ENCODE data around the gene GOSR2. TPM values are rescaled to one million over a fixed set of nuclear protein-coding genes. Genes with fewer than 3 reads are reported as not detected.

GOSR2 gene
- total and polyA plus RNA-seq, 12 donors: 14.4 to 69.2 (median 43.3) TPM

DNA sequence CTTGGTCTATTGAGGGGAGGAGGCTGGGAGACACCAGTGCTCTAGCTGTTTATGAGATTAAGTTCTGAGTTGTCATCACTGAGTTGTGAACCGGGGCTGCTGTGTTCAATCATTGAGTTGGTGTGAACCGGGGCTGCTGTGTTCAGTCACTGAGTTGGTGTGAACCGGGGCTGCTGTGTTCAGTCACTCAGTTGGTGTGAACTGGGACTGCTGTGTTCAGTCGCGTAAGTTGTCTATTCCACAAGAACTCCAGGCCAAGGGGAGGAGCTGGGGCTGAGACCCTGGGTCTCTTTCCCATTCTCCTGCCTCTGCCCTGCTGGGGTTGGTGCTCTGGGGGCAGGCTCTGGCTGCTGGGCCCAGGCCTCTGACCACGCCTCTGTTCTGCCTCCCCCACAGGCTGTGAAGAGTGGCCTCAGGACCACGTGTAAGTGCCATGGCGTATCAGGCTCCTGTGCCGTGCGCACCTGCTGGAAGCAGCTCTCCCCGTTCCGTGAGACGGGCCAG is 47.1 kb upstream of the GOSR2 start:
- no peaks in the 10 kb centered on the region for H3K4me1 ChIP-seq (replicated peaks in 1 of 2)
- H3K4me3 ChIP-seq: no peak overlapping the region
- intact Hi-C loops (cut with DNase I): no loop called here
- H3K9me3 ChIP-seq (replicated peaks in 1 of 3): no peaks in the 10 kb centered on the region
- H3K27me3 ChIP-seq: no peaks in the 10 kb centered on the region
- no peak for DNase-seq
- no peak overlapping the region for H3K27ac ChIP-seq
- H3K36me3 ChIP-seq (replicated peaks in 1 of 2): no peaks in the 10 kb centered on the region
- TF ChIP-seq, protein P1, sequence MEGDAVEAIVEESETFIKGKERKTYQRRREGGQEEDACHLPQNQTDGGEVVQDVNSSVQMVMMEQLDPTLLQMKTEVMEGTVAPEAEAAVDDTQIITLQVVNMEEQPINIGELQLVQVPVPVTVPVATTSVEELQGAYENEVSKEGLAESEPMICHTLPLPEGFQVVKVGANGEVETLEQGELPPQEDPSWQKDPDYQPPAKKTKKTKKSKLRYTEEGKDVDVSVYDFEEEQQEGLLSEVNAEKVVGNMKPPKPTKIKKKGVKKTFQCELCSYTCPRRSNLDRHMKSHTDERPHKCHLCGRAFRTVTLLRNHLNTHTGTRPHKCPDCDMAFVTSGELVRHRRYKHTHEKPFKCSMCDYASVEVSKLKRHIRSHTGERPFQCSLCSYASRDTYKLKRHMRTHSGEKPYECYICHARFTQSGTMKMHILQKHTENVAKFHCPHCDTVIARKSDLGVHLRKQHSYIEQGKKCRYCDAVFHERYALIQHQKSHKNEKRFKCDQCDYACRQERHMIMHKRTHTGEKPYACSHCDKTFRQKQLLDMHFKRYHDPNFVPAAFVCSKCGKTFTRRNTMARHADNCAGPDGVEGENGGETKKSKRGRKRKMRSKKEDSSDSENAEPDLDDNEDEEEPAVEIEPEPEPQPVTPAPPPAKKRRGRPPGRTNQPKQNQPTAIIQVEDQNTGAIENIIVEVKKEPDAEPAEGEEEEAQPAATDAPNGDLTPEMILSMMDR (IDR thresholded peaks at IDR 0.05): no peak
- TF ChIP-seq POLR2A (IDR thresholded peaks at IDR 0.05): no peak
- 86 to 92% (median 91%) methylated on average over 10 to 13 of the region's 13 CpGs for WGBS, 4 donors

- no peaks in the 10 kb centered on the region for H3K36me3 ChIP-seq (replicated peaks in 1 of 2)
- no peak overlapping the region for H3K27ac ChIP-seq
- no peak for DNase-seq
- no peaks in the 10 kb centered on the region for H3K9me3 ChIP-seq (replicated peaks in 1 of 3)
- H3K27me3 ChIP-seq: no peaks in the 10 kb centered on the region
- 79 to 89% (median 82%) methylated on average over 7 to 12 of the region's 12 CpGs for WGBS, 4 donors
- H3K4me3 ChIP-seq: no peak overlapping the region
- TF ChIP-seq, protein P1 (IDR thresholded peaks at IDR 0.05): no peak
- no peak for TF ChIP-seq POLR2A (IDR thresholded peaks at IDR 0.05)
- intact Hi-C loops (cut with DNase I): no loop called here
- H3K4me1 ChIP-seq (replicated peaks in 1 of 2): no peaks in the 10 kb centered on the region
Measured at GRCh38 chr17:46876353-46876887, 46.5 kb upstream of the GOSR2 start.

DNA sequence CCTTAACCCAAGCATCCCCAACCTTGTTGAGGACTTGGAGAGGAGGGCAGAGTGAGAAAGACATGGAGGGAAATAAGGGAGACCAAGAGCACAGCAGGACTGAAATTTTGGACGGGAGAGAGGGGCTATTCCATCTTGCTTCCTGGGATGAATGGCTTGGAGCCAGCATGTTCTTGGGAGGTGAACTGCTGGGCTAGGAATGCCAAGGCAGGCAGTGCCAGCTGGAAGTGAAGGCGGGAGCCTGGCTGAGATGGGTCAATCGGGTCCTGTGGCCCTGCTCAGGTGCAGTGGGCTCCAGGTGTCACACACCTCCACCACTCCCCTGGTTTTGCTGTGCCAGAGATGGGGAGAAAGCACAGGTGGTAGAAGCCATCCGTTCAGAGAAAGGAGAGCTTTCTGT is 46.0 kb upstream of the GOSR2 start:
- intact Hi-C loops (cut with DNase I): no loop called here
- TF ChIP-seq, protein P1 (IDR thresholded peaks at IDR 0.05): no peak
- TF ChIP-seq POLR2A (IDR thresholded peaks at IDR 0.05): no peak
- no peaks in the 10 kb centered on the region for H3K4me1 ChIP-seq (replicated peaks in 1 of 2)
- H3K36me3 ChIP-seq (replicated peaks in 1 of 2): no peaks in the 10 kb centered on the region
- DNase-seq: no peak
- H3K9me3 ChIP-seq (replicated peaks in 1 of 3): no peaks in the 10 kb centered on the region
- peak overlapping the region in 3 of 5 donors; percentile 5 to 70 (median 38) for H3K27ac ChIP-seq
- H3K27me3 ChIP-seq: no peaks in the 10 kb centered on the region
- WGBS, 4 donors: 69 to 85% (median 80%) methylated on average over 4 of the region's 4 CpGs
- H3K4me3 ChIP-seq: no peak overlapping the region

GRCh38 chr17:46877466-46877865 is 45.5 kb upstream of the GOSR2 start:
- TF ChIP-seq, protein P1 (IDR thresholded peaks at IDR 0.05): no peak
- no peak for TF ChIP-seq POLR2A (IDR thresholded peaks at IDR 0.05)
- Histone ChIP-seq H3K4me1 (replicated peaks in 1 of 2) (no peaks in the 10 kb centered on the region), H3K9me3 (replicated peaks in 1 of 3) (no peaks in the 10 kb centered on the region), H3K36me3 (replicated peaks in 1 of 2) (no peaks in the 10 kb centered on the region), H3K27me3 (no peaks in the 10 kb centered on the region), H3K4me3 (no peak overlapping the region), H3K27ac (peak overlapping the region in 3 of 5 donors; percentile 5 to 70 (median 38))
- intact Hi-C loops (cut with DNase I): no loop called here
- DNase-seq: peak in 2 of 7 donors; percentile 22 to 43
- WGBS, 4 donors: 68 to 82% (median 69%) methylated on average over 2 to 6 of the region's 6 CpGs
